GM21515 (cell line): ENCODE measurements around the gene GJA3.
"Not testable (repeated sequence)": the region's sequence is repeated elsewhere in the genome, so short reads cannot be mapped to it uniquely, and the experiment has no call there.

Experiments
- ATAC-seq: cut with Tn5 transposase; IDR thresholded peaks from one replicate; pipeline ENCODE4 v1.9.1; 2021; ENCODE audit not compliant: unreplicated experiment

GJA3 gene

DNA sequence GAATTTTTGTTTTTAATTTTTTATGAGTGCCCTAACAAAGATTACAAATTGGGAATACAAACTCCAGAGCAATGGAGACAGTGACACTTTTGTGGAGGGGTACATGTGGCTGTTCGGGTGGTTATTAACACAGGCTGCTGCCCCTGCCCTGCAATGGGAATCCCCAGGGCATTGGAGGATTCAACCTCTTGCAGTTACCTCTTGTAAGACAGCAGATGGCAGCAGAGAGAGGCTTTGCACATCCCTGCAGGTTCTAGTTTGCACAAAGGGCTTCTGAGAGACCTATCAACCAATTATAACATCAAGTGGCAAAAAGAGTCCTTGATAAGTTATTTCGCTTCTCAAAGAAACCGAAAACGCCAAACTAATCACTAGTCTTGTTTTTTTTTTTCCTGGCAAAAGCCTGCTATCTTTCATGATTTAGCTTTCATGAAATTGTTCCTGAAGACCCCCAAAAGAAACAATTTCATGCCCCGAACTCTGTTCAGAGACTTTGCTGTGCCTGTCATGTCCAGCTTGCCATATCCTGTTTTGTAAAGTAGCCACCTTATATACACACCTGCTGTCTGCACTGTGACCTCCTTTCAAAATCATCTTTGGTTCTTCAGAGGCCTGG lies 21.5 kb upstream of the GJA3 start:
- ATAC-seq, result peak; percentile 59

DNA sequence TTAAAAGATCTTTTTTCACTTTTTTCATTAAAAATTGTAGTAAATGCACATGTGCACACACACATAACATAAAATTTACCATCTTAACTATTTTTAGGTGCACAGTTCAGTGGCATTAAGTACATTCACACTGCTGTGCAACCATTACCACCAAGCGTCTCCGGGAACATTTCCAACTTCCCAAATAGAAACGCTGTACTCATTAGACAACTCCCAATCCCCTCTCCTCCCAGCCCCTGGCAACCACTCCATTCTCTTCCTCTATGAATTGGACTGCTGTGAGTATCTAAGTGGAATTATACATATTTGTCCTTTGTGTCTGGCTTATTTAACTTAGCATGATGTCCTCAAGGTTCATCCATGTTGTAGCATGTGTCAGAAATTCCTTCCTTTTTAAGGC lies 20.3 kb upstream of the GJA3 start:
- no peak for ATAC-seq

DNA sequence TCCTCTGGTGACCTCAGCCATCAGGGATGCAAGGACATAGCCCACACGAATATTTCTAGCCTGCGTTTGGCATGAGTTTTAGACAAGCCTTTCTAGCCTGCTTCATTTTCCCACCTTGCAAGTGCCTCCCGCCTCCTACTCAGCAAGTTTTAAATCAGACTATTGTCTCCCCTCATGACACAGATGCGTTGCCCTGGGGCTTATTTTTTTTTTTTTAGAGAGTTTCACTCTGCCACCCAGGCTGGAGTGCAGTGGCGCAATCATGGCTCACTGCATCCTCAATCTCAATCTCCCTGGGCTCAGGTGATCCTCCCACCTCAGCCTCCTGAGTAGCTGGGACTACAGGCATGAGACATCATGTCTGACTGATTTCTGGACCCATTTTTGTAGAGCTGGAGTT lies 17.3 kb upstream of the GJA3 start:
- no peak for ATAC-seq

DNA sequence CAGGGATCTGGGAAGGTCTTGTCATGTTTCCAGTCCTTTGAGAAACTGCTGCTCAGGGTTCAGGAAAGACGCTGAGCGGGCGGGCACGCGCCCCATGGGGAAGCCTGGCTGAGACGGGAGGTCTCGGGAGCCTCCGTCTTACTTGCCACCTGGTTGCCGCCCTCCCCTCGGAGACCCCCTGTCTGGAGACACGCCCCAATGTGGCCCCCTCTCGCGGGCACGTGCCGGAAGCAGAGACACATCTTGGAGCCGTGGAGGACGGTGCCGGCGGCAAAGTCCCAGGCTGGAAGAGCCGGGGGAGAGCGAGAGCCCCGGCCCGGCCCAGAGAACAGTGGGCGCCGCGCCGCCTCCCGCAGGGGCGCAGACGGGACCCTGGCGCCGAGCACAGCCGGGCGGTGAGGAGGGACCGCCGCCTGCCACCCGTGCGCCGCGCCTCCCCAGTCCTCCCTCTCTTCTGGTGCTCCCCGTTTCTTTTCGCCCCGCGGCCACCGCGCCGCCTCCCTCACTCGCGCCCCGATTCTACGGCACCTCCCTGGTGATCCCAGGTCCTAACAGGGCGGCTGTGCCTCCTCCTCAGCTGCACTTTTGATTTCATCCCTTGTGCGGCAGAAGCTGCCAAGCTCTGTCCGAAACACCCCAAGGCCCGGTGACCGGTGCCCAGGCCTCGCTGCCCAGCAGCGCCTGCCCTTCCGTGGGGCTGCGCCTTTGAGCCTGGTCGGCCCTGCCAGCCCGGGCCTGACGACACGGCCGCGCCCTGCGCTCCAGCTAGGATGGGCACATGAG lies 16.4 kb upstream of the GJA3 start:
- ATAC-seq, result no peak

DNA sequence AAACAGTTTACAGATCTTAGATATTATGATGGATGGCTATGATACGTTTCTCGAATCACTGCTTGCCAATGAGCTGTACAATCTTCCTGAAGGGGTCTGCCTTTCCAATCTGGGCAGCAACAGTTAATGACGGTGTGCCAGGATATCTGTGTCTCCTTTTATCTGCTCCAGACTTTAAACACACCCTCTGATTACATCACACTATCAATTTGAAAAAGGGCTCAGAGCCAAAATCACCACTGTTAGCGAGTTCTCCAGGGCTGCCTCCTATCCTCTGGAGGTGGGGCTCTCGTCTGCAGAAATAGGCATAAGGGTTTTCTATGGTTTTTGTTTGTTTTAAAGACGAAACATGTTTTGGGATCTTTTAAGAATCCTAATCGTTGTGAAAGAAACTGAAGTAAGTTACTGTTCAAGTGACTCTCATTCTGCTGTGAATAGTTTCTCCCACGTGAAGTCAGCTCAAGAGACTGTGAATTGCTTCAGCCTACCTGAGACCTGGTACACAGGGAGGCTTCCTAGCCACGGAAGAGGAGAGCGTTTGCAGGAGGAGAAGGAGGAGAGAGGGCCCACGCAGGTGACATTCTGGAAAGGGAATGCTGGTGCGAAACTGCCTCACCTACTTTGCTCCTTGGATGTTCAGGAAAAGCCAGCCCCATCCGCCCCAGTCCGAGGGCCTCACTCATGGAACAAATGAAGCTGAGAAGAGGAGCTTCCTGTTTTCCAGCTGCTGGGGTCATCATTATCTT lies 15.2 kb upstream of the GJA3 start:
- no peak for ATAC-seq

DNA sequence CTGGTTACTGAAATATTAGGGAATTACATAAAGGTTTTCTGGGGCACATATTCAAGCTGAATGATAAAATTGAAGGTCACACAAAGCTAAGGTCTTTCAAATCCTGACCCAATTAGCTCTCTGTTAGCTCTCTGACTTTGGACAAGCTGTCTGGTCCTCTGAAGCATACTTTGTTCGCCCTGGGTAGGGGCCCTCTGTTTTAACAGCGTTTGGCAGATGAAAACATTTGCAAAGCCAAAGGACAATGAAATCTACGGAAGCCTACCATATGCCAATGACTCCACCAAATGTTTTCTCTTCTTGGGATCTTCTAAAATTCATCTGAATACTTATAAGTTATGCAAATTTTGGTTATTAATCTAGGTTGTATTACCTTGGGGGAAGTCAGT lies 14.5 kb upstream of the GJA3 start:
- no peak for ATAC-seq

DNA sequence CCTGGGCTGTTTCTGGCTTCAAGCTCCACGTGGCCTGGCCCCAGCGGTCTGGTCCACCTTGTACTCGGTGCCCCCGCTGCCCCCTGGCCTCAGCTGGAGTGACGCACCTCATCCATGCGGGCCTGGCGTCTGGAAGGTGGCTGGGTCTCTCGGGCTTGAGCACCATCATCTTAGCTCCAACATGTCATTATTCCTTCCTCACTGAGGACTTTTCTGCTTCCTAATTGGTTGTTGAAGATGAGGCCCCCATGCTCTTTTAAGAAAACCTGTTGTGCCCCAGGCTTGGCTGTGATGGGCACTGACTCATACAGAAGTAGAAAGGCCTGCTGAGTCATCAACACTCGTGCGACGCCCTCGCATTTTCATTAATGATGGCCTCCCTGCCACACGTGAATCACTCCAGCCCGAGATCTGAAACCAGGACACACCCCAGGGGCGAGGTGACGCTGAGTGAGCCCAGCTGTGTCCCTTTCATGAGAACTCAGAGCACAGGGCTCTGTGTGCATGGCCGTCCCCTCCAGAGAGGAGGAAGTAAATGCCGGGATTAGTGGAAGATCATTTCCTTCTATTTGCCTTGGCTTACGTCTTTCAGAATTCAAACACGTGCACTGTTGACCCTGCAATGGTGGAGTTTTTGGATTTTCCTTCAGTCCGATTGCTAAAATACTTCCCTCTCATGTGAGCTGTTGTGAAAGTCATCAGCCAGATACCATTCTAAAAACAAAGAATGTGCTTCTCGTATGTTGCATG lies 14.0 kb upstream of the GJA3 start:
- peak; percentile 86 for ATAC-seq

DNA sequence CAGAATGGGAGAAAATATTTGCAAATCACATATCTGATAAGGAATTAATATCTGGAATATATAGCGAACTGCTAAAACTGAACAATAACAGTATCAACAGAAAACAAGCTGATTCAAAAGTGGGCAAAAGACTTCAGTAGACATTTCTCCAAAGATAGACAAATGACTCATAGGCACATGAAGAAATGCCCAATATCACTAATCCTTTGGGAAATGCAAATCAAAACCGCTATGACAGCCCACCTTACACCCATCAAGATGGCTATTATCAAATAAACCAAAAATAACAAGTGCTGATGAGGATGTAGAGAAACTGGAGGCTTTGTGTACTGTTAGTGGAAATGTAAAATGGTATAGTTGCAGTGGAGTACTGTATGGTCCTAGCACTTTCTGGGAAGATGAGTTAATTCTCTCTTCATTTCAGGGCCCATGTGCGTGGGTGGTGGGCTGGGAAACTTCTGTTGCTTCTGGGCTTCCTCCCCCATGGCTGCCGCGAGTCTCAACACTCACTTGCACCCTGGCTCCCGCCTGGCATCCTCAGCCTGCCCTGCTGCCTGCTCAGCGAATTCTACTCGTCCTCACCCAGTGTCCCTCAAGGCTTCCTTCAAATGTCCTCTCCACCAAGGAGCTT lies 12.4 kb upstream of the GJA3 start:
- no peak for ATAC-seq

DNA sequence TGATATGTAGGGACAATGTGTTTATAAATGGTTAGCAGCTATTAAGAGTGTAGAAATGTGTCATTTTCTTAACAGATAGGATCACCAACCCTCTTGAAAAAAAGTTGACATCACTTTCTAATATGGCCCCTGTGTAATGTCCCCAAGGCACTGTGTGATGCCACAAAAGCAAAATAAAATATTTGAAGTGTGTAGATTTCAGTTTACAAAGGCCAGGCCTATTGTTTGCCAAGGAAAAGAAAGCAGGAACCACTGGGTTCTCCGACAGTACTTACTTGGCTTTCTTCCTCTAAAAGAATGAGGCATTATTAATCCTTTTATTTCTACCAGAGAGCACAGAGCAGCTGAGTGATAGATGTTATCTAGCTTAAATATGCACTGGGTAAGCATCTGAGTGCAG lies 10.5 kb upstream of the GJA3 start:
- no peak for ATAC-seq

DNA sequence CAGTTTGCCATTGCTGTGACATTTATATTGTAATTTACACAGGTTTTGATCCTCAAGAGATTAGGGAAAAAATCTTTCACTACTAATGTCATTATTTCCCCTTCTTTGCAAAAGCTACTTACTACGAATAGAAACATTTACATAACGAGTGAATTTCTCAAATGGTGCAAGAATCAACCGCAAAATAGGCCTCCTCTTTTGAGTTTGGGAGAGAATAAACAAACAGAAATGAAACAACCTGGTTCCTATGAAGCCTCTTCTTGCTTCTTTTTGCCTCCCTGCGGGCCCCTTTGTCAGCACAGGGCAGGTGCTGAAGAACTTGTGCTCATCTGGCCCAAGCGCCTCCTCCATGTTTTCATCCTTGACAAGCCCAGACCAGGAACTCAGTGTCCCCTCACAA lies 10.1 kb upstream of the GJA3 start:
- ATAC-seq, result no peak

DNA sequence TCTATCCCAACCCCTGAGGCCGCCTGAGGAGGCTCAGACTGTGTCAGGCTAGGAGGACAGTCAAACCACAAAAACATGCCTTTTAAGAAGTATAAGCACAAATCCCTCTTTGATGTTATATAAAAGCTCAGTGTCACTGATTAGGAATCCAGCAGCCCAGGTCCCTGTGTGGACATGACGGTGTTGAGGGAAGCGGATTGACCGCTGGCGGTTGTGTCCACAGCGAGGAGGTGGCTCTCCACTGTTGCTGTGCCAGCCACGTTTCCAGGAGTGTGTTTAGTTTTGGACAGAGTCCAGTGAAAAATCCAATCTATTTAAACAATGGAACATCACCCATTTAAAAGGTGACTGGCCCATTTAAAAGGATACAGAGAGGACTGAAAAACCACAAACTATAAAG lies 7.5 kb upstream of the GJA3 start:
- ATAC-seq, result no peak

DNA sequence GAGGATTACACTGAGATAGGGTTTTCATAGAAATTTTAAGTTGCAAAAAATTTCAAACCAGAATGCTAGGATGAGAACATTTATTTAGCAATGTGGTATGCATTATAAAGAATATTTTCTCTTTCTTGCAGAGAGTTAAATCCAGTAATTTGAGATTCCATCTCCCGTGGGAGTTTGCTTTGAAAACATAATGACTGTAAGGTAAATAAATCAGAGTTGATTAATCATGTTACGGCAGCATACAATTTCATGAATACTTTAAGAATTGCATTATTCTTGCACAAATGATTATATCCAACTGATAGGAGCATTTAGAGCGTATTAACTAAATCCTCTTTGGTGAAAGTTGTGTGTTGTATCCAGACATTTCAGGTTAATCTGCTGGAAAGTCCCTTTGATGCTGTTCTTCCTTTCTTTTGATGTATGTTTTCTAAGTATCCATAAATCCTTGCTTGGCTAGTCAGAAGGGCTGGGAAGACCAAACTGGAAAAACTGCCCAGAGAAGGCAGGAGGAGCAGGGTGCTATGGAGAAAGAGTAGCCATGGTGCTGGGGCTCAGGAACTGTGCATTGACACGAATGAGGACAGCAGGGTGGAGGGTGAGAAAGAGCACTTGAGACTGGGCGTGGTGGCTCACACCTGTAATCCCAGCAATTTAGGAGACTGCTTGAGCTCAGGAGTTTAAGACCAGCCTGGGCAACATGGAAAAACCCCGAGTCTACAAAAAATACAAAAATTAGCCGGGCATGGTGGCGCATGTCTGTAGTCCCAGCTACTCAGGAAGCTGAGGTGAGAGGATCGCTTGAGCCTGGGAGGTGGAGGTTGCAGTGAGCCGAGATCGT lies 4.8 kb upstream of the GJA3 start:
- no peak for ATAC-seq

DNA sequence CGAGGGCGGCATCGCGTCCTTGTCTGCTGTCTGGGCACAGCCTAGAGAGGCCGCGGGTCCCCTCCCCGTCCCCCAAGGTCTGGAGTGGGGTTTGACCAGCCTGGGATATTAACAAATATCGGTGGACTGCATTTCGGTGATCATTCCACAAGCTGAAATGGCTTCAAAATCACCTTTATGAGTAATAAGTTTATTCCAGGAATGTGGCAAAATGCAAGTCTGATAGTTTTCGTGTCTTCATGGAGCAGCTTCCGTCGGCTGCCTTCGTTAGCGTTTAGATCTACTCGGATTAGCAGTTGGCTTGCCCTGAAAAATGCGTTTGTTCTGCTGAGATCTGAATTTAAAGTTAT lies 1.1 kb upstream of the GJA3 start:
- no peak for ATAC-seq

DNA sequence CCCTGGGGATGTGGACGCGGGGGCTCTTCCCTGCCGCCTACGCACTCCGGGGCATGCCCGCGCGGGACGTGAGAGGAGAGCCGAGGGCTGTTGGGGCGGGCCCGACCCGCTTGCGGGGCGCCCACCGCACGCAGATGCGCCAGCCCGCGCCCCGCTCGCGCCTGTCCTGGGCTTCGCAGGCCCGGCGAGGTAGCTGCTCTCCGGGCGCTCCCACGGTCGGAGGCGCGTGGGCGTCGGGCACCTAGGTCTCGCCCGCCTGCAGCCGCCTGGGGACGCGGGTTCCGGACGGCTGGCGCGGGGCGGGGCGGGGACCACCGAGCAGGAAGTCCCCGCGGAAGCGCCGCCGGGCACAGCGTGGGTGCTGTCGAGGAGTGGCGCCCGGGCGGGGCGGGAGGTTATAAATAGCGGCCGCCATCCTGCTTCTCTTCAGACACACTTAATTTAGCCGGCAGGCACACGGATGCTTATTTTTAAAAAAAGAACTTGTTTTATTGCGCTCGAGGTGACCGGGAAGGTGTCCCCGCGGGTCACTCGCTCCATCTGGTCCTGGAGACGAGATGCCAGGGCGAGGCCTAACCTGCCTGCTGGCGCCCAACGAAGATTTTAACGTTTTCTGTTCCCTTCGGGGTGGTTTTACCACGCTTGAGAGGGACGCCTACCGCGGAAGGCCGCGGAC lies 561 bp upstream of the GJA3 start:
- peak; percentile 44 for ATAC-seq

DNA sequence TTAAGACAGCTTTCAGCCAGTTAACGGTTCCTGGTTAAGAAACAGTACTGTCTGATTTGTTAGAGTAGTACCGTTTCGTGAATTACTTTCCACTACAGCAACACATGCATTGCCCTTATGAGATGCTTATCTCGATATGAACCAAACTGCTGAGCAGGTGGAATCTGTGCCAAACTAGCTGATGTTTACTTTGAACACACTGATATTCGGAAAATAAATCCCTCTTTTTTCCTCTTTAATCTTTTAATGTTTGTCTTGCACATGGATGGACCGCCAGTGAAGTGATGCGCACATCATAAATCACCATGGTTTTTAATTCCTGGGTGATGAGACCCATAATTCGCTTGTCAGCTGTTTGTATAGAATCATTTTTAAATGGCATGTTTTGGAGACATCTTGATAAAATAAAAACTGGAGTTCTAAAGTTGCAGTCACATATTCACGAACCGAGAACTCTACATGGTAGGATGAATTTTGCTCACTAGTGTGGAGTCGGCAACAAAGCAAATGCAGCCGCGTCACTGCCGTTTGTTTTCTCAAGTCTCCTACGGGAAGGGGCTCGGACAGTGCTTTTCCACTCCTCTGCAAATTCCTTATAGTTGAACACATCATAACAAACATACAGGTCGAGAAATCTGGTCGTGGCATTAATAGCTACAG lies 1.1 kb downstream of the GJA3 start:
- ATAC-seq, result no peak

DNA sequence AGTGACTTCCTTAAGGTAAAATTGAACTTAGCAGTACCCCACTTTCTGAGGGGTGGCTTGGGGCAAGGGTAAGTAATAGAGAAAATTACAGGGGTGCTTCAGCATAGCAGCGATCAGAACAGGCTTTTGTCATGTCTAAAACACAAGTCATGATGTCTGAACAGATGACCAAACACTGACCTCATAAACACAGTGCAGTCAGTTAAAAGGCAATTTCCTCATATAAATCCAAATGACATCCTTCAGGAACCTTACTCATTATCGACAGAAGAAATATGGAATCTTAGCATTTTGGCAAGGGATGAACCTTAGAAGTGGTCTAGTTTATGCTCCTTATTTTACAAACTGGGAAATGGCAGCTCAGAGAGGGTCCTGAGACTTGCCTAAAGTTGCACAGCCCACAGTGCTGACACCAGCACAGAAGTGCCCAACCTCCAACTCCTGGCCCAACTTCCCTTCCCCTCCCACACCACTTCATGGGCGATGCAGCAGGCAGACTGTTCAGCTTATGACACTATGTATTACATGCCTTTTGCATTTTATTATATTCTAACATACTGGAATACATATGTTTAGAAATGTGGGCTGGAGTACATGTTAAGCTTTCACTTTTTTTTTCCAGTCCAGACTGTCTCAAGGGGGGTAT lies 3.6 kb downstream of the GJA3 start:
- no peak for ATAC-seq

DNA sequence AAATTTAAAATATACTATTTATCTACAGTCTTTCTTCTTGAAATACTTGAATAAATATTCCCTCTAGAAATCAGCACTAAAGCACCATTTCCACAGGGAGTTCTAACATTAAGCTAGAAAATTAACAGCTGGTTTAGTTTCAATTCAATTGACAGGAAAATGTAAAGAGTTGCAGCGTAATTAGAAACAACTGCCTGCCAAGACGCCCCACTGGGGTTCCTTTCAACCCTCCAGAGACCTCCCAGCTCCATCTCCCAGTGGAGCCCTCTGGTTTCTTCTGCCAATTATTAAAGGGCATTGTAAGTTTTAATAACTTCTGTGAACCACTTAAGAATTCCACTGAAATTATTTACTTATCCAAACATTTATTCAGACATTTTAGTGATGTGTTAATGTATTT lies 4.2 kb downstream of the GJA3 start:
- ATAC-seq, result no peak

DNA sequence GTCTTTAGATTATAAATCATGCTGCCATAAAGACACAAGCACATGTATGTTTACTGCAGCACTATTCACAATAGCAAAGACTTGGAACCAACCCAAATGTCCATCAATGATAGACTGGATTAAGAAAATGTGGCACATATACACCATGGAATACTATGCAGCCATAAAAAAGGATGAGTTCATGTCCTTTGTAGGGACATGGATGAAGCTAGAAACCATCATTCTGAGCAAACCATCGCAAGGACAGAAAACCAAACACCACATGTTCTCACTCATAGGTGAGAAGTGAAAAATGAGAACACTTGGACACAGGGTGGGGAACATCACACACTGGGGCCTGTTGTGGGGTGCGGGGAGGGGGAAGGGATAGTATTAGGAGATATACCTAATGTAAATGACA lies 7.6 kb downstream of the GJA3 start:
- ATAC-seq, result not testable (repeated sequence)

DNA sequence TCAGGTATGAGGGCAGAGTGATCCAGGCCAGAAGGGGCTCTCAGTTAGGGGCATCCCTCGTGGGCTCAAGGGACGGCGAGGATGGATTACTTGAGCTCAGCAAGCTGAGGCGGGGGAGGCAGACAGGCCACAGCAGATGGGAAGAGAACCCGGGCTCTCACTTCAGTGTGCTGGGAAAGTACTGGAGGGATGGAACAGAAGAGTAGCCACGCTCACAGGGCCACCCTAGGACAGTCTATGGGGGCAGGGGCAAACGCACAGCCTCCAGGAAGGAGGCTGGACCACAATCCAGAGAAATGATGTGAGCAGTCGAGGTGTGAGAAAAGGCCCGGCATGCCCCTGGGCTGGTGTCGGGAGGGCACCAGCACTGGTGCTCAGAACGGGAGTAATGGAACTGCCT lies 9.2 kb downstream of the GJA3 start:
- ATAC-seq, result no peak
